Suprapubic skin (tissue), 3 donors: ENCODE results near the gene DNASE1.

ENCODE experiments used
- CTCF ChIP-seq, 2 donors: fragments of 200-600 bp in 1 of 2; fragments of 450-650 bp in 1 of 2; sonication (generic) in 1 of 2; IDR thresholded peaks; one replicate each; pipeline ENCODE4 v1.5.1; 2016 to 2019; ENCODE audit warnings: antibody characterized with exemption in 2 of 2, mild to moderate bottlenecking in 1 of 2, moderate library complexity in 1 of 2
- POLR2A ChIP-seq, 2 donors: fragments of 450-650 bp; IDR thresholded peaks; one replicate each; pipeline ENCODE4 v1.6.1; 2017; ENCODE audit warnings: antibody characterized with exemption in 2 of 2, mild to moderate bottlenecking in 2 of 2, moderate library complexity in 2 of 2

GRCh38 chr16:3612510-3613466, 41.7 kb upstream of the DNASE1 start:
- TF ChIP-seq CTCF (IDR thresholded peaks at IDR 0.05) (no peak), POLR2A (IDR thresholded peaks at IDR 0.05) (no peak)
